ENCODE measurements around the gene ASMTL.
A peak's percentile ranks its signal among the peaks of the same experiment; 100 is the strongest.
"Not testable (repeated sequence)": the region's sequence is repeated elsewhere in the genome, so short reads cannot be mapped to it uniquely, and the experiment has no call there.

The ASMTL gene

GRCh38 chrX:1449823-1450149, 2.9 kb downstream of the ASMTL start:
- Histone ChIP-seq H3K9me3 (ENCODE audit: severe bottlenecking) (no peaks in the 10 kb centered on the region), H3K4me3 (ENCODE audit: severe bottlenecking) (no peak overlapping the region), H3K36me3 (ENCODE audit: low read depth) (peaks cover 6% of the 10 kb centered on the region), H3K4me1 (ENCODE audit: insufficient read depth, poor library complexity, severe bottlenecking) (no peaks in the 10 kb centered on the region), H3K27ac (ENCODE audit: poor library complexity, severe bottlenecking) (no peak overlapping the region), H3K27me3 (ENCODE audit: insufficient read depth, poor library complexity, severe bottlenecking) (no peaks in the 10 kb centered on the region)
- peak; percentile 4 for DNase-seq (ENCODE audit: low spot score)
- no peak for TF ChIP-seq CTCF (IDR thresholded peaks at IDR 0.05; ENCODE audit: poor library complexity, severe bottlenecking)
- no peak for ATAC-seq (ENCODE audit: low read depth)

DNA sequence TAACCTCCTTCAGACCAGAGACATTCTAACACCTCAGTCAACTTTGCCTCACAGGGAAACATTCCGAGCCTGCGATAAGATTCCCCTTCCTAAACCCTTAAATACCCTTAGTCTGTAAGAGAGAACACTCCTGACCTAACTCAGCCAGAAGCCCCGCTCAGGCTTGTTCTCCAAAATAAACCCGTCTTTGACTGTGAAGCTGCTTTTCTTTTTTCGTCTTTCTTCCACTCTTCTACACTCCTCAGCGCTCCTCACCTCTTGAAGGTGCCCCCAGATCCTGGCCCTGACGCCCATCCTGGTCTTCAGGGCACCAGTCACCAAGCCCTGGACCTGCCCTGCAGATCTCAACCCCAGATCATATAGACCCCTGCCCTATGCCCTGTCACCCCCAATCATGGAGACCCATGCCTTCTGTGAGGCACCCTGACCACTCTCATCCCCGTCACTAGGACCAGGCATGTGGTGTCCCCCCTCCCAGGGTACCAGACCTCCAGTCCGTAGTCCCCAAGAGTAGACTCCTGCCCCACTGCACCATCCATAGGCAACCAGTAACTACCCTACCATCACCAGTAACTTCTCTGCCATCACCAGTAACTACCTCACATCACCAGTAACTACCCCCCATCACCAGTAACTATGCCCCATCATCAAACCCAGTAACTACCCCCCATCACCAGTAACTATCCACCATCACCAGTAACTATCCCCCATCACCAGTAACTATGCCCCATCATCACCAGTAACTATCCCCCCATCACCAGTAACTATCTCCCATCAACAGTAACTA, 3.5 kb downstream of the ASMTL start:
- H3K9me3 ChIP-seq (ENCODE audit: severe bottlenecking) = no peaks in the 10 kb centered on the region
- H3K27ac ChIP-seq (ENCODE audit: poor library complexity, severe bottlenecking) = no peak overlapping the region
- peaks cover 6% of the 10 kb centered on the region for H3K36me3 ChIP-seq (ENCODE audit: low read depth)
- H3K4me1 ChIP-seq (ENCODE audit: insufficient read depth, poor library complexity, severe bottlenecking) = no peaks in the 10 kb centered on the region
- no peak for TF ChIP-seq CTCF (IDR thresholded peaks at IDR 0.05; ENCODE audit: poor library complexity, severe bottlenecking)
- H3K4me3 ChIP-seq (ENCODE audit: severe bottlenecking) = no peak overlapping the region
- no peak for ATAC-seq (ENCODE audit: low read depth)
- DNase-seq (ENCODE audit: low spot score) = peak; percentile 45
- no peaks in the 10 kb centered on the region for H3K27me3 ChIP-seq (ENCODE audit: insufficient read depth, poor library complexity, severe bottlenecking)

GRCh38 chrX:1448573-1449001, 4.1 kb downstream of the ASMTL start:
- not testable (repeated sequence) for H3K27ac ChIP-seq (ENCODE audit: poor library complexity, severe bottlenecking); H3K36me3 ChIP-seq (ENCODE audit: low read depth); H3K9me3 ChIP-seq (ENCODE audit: severe bottlenecking); H3K4me1 ChIP-seq (ENCODE audit: insufficient read depth, poor library complexity, severe bottlenecking); H3K27me3 ChIP-seq (ENCODE audit: insufficient read depth, poor library complexity, severe bottlenecking); H3K4me3 ChIP-seq (ENCODE audit: severe bottlenecking); ATAC-seq (ENCODE audit: low read depth)
- DNase-seq (ENCODE audit: low spot score) = peak; percentile 9

DNA sequence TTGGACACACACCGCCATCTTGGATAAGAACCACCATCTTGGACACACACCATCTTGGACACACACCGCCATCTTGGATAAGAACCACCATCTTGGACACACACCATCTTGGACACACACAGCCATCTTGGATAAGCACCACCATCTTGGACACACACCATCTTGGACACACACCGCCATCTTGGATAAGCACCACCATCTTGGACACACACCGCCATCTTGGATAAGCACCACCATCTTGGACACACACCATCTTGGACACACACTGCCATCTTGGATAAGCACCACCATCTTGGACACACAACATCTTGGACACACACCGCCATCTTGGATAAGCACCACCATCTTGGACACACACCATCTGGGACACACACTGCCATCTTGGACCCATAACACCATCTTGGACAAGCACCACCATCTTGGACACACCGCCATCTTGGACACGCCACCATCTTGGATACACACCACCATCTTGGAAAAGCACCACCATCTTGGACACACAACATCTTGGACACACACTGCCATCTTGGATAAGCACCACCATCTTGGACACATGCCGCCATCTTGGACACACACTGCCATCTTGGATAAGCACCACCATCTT, 4.6 kb downstream of the ASMTL start:
- peak; percentile 19 for DNase-seq (ENCODE audit: low spot score)
- not testable (repeated sequence) for H3K9me3 ChIP-seq (ENCODE audit: severe bottlenecking); H3K36me3 ChIP-seq (ENCODE audit: low read depth); H3K27ac ChIP-seq (ENCODE audit: poor library complexity, severe bottlenecking); H3K4me3 ChIP-seq (ENCODE audit: severe bottlenecking); H3K27me3 ChIP-seq (ENCODE audit: insufficient read depth, poor library complexity, severe bottlenecking); ATAC-seq (ENCODE audit: low read depth); H3K4me1 ChIP-seq (ENCODE audit: insufficient read depth, poor library complexity, severe bottlenecking)

DNA sequence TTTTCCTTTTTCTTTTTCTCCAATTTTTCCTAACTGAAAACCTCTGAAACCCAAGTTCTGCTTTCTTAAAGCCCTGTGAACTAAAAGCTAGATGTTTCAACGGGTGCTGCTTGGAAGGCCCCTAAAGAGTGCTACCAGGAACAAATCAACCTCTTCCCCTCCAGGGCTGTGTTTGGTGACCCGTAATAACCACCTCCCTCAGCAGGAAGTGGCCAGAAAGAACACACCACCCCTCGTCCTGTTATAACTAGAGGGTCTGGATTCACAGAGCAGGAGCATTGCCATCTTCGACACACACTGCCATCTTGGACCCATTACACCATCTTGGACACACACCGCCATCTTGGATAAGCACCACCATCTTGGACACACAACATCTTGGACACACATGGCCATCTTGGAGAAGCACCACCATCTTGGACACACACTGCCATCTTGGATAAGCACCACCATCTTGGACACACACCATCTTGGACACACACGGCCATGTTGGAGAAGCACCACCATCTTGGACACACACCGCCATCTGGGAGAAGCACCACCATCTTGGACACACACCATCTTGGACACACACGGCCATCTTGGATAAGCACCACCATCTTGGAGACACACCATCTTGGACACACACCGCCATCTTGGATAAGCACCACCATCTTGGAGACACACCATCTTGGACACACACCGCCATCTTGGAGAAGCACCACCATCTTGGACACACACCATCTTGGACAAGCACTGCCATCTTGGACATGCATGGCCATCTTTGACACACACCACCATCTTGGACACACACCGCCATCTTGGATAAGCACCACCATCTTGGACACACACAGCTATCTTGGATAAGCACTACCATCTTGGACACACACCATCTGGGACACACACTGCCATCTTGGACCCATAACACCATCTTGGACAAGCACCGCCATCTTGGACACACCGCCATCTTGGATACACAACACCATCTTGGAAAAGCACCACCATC, 5.4 kb downstream of the ASMTL start:
- not testable (repeated sequence) for H3K27ac ChIP-seq (ENCODE audit: poor library complexity, severe bottlenecking); H3K36me3 ChIP-seq (ENCODE audit: low read depth); ATAC-seq (ENCODE audit: low read depth); H3K9me3 ChIP-seq (ENCODE audit: severe bottlenecking); H3K4me3 ChIP-seq (ENCODE audit: severe bottlenecking); H3K27me3 ChIP-seq (ENCODE audit: insufficient read depth, poor library complexity, severe bottlenecking); H3K4me1 ChIP-seq (ENCODE audit: insufficient read depth, poor library complexity, severe bottlenecking)
- peak; percentile 16 for DNase-seq (ENCODE audit: low spot score)
